NCI-H524 treated with DMSO at 0.1 percent for 48 hours (cell line): Measurements from ENCODE around the gene PAWR.
"Not testable (repeated sequence)": the region's sequence is repeated elsewhere in the genome, so short reads cannot be mapped to it uniquely, and the experiment has no call there.

Source experiments
- DNase-seq: peaks from one replicate; lab custom pipeline; 2025; lab: John Stamatoyannopoulos, UW

The PAWR gene

DNA sequence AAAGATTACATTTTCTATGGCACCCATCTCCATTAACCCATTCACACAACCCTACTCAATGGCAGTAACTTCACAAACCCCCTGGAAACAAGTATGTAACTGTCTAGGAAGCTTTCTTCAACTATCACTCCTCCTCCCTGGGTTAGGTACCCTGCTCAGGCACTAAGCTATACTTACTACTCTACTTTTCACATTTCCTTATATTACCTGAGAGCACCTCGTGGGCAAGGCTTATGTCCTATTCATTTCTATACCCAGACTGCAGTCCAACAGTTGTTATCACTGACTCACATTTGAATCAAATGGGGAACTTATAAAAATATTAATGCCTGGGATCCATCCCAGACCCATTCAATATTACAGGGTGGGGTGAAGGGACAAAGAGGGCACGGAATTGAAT lies 4.6 kb downstream of the PAWR start:
- DNase-seq: no peak

DNA sequence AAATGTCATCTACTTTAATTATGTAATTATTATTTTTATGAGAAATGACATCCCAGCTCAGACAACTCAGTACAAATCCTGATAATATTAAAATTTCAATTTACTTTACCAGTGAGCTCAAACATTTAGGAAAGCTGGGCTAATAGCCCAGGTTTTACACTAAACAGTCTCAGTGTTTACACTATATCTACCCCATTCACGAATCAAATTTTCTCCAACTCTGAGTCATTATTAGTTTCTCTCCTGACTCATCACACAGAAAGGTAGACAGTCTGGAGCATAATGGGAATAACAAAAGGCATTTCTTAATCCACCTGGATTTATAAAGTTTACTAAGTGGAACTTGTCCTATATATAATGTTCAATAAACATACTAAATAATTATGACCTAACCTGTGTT lies 5.7 kb downstream of the PAWR start:
- DNase-seq: no peak

DNA sequence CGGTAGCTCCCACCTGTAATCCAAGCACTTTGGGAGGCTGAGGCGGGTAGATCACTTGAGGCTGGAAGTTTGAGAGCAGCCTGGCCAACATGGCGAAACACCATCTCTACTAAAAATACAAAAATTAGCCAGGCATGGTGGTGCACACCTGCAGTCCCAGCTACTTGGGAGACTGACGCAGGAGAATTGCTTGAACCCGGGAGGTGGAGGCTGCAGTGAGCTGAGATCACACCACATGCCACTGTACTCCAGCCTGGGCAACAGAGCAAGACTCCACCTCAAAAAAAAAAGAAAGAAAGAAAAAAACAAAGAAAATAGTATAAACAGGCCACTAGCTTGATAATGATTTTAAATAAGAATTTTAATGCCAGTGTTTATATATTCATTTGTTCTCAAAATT lies 6.4 kb downstream of the PAWR start:
- not testable (repeated sequence) for DNase-seq

DNA sequence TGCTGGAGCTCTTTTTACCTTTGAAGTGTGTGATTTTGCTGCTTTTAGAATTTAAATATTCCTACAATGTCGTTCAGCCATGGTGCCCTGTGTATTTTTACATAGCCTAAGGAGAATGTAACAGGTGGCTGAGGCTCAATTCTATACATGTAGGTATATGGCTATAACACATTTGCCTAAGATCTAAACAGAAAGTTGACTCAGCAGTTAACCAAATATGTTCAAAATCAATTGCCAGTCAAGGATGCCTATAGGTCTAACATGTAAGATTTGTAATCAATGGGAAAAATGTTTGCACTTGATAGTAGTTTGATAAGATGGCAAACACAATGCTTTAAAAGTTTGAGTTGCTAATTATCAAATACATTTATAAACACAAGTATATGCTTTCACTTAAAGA lies 8.2 kb downstream of the PAWR start:
- DNase-seq: no peak

DNA sequence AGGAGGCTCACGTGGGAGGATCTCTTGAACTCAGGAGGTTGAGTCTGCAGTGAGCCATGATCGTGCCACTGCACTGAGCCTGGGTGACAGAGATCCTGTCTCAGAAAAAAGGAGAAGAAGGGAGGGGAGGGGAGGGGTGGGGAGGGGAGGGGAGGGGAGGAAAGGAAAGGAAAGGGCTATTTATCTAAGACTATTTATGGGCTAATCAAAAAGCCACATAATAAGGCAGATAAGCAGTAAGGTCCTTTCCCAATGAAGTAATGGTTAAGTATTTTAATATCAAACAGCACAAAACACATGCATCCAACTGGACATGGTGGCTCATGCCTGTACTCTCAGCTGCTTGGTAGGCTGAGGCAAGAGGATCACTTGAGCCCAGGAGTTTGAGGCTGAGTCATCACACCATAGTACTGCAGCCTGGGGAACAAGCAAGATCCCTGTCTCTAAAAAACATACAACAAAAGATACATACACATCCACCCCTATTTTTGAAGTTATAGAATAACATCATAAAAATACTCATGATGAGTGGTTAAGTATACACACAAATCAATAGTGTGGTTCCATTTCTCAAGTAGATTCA lies 9.7 kb downstream of the PAWR start:
- DNase-seq: no peak

DNA sequence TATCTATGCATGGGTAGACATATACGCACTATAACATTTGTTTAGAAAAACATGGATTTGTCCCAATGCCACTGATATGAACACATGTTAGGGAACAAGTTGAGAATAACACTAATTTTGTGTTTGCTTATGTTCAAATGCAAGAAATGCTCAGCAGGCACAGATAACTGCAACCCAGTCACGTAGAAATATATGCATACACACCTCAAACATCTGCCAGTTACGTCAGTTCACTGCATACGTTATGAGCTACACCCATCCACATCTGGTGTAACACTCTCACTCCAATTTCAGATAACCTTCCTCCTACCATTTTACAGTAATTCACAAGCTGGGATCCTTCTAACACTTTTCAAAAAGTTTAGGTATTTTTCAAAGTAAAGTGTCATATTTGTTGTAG lies 10.7 kb downstream of the PAWR start:
- no peak for DNase-seq

DNA sequence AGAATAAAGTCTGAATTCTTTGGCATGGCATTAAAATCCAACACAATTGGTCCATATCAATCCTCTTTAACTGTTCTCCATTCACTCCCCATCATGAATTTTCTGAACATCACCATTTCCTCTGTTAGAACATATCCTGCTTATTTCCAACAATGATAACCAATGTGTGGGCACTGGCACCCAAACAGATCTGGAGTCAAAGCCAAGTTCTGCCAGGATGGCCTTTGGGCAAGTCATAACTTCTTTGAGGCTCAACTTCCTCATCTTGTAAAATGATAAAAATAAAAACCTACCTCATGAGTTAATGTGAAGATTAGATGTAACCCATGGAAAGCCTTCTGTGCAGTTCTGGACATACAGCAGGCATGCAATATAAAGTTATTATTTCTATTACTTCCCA lies 12.5 kb downstream of the PAWR start:
- DNase-seq: no peak

DNA sequence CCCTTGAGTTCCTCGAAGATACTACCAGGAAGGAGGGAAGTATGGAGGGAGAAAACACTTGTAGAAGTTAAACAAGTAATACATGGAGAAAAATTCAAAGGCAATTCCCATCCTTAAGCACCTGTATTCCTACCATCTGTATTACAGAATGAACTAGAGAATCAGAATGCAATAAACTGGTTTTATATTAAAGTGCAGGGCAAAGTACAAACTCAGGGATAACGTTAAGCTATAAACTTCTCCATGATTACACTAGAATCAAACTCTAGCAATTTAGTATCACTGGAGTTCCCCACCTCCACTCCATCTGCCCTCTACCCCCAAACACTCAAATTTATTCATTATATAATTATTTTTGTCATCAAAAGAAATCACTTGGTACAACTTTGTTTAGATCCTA lies 13.1 kb downstream of the PAWR start:
- no peak for DNase-seq

DNA sequence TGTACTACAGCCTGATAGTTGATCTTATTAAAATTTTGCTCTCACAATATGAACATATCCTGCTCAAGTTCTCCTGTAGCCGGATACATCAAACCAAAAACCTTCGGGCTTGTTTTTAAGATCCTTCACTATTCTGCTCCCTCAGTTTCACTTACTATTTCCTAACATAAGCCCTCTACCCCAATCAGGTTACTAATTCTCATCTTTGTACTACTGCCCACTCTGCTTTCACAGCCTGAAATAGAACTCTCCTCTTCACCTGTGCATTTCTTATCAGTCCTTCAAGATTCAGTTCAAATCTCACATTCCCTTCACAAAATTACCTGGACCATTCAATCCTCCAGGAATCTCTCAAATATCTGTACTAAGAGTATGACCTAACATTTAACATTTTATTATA lies 14.2 kb downstream of the PAWR start:
- DNase-seq: no peak

DNA sequence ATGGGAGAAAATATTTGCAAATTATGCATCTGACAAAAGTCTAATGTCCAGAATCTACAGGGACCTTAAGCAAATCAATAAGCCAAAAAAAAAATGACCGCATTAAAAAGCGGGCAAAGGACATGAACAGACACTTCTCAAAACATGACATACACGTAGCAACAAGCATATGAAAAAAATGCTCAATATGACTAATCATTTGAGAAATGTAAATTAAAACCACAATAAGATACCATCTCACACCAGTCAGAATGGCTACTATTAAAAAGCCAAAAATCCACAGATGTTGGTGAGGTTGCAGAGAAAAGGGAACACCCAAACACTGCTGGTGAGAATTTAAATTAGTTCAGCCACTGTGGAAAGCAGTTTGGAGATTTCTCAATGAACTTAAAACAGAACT lies 16.1 kb downstream of the PAWR start:
- DNase-seq: no peak

DNA sequence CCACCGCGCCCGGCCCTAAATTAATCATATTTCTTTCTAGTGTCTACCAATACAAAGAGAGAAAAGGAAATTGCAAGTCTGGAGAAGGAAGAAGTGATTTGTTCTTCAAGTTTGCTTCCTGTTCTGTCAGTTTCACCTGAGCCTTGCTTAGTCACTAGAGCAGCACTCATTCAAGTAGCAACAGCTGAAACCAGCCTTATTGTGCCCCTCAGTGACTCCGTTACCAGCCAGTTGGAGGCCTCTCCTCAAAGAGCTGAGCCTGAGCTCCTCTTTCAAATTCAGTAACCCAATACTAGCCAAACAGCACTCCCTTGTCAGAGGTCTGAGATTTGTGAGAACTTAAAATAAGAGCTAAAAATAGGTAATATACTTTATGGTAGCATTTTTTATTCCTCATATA lies 17.4 kb downstream of the PAWR start:
- no peak for DNase-seq

DNA sequence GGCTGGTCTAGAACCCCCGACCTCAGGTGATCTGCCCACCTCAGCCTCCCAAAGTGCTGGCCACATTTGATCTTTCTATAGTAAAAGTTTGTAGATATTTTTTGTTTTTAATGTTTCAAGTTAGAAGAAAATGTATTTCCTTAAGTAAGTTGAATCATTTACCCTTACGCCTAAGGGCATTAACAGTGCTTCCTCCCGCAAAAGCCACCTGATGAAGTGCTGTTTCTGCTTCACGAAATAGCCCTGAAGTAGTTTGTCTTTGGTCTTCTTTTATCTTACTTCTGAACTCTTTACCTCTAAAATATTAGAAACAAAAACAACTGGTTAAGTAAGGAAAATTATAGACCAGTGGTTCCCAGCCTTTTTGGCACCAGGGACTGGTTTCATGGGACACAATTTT lies 22.7 kb downstream of the PAWR start:
- no peak for DNase-seq

DNA sequence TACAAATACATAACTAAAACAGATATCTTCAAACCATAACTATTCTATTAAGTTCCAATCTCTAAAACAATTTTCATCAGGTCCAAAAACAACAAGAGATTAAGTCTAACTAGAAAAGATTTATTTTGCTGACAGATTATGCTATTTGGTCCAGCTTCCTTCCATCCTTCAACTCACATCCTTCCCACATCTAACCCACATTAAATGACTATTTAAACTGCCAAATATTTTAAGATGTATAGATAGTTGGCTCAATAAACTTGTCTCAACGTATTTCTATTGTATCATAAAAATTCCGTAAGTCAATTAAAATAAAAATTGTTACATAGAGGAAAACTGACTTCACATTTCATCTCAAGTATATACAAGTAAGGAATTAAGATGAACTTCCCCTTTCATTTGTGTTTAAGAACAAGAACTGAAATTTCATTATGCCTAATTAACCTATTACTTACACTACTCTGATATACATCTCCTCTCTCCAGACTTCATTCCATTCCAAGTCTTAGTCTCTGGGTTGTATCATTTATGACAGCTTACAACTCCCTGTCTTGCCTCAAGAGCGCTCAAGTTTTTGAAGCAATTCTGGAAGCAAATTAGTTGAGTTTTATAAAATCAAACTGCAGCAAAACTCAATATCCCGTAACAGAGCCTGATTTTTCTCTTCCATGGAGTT lies 25.4 kb downstream of the PAWR start:
- DNase-seq: no peak

DNA sequence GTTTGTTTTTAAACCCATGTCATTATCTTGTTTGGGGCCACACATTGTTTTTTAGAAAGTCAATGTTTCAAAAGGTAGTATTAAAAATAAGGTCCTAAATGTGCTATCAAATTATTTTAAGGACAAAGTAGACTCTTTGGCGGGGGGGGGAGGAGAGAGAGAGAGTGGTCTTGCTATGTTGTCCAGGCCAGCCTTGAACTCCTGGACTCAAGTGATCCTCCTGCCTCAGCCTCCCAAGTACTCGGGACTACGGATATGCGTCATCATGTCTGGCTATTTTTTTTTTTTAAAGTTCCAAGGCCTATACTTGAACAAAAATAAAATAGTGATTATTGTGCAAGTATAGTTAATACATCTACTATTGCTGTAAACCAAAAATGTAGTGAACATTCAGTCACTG lies 26.2 kb downstream of the PAWR start:
- DNase-seq: no peak

DNA sequence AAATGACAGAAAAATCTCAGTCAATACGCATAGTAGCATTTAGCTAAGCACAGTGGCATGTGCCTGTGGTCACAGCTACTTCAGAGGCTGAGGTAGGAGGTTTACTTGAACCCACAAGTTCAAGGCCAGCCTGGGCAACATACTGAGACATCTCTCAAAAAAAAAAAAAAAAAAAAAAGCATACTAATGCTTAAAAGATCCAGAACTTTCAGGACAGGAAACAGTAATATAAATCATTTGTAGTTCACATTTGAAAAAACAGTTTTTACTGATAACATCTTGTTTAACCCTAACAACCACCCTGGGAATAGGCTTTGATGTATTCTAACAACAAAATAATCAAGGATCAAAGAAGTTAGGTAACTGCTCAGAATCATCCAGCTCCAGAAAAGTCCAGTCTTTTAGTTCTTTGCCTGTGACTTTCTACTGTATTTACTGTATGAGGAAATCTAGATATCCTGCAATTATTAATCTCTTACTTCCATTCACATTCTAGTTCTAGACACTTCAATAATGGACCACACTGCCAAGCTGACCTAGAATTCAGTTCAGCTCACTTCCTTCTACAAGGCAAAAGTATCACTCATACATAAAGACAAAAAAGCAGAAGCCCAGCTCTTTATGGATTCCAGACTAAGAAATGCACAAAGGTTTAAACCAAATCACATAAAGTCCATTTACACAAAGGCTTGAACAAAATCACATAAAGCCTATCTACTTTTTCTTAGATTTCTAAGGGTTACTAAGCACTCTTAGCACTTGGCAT lies 28.5 kb downstream of the PAWR start:
- DNase-seq: no peak

DNA sequence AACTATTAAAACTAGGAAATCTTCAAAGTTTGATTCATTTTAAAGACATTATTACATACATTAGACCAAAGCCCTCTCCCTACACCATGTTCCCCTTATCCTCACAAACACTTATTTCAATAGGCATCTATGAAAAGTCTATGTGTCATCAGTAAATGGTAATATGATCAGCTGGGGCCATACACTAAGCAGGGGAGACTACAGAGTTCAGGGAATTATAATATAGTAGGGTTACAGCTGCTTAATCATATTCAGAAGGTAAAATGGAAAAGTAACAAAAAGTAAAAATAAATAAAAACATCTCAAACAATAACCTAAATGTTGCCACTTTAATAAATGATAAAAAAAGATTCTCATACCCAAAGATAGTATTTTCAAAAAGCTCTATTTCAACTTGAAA lies 29.1 kb downstream of the PAWR start:
- DNase-seq: no peak

DNA sequence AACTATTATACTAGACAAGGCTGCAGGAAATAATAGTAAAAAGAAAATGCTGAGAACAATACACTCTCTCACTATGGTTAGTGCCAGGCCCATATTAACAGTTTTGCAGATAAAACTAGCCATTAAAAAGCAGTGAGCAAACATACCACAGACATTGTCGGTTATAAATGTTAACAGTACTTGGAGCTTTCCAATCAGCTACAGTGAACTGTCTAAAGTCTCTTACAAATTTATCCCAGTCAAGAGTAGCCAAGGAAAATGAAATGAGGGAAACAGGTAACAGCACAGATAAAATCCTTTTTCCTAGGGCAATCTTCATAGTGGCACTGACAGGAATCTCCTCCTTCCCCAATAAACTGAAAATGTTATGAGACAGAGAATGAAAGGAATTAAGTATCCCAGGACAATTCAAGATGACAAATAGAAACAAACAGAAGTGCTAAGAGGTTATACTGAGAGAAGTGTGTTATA lies 30.8 kb downstream of the PAWR start:
- no peak for DNase-seq

DNA sequence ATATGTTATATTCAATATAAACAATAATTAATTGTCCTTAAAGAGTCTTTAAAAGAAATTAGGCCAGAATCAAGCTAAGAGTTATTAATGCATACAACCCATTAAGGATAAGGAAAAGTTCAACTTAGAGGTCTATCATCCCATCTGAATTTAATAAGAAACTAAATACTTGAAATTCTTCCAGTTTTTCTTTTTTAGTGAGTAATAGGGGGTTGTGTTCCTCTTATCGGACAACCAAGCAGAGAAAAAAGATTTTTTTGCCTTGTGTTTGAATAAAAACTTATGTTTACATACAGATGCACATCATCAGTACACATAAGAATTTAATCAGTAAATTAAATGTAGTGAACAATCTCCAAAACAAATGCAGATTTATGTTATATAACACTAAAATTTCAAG lies 32.5 kb downstream of the PAWR start:
- no peak for DNase-seq

DNA sequence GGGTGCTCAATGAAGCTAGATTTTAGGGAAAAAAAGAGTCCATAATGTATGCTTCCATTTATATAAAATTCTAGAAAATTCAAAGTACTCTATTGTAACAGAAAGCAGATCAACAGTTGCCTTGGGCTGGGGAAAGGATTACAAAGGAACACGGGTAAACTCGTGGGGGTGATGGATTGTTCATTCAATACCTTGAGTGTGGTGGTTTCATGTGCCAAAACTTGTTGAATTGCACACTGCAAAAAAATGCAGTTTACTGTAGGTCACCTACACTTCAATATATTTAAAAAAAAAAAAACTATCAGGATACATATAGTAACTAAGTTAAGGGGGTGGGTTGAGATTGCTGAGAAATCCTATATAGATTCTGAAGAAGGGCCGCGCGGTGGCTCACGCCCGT lies 33.6 kb downstream of the PAWR start:
- no peak for DNase-seq

DNA sequence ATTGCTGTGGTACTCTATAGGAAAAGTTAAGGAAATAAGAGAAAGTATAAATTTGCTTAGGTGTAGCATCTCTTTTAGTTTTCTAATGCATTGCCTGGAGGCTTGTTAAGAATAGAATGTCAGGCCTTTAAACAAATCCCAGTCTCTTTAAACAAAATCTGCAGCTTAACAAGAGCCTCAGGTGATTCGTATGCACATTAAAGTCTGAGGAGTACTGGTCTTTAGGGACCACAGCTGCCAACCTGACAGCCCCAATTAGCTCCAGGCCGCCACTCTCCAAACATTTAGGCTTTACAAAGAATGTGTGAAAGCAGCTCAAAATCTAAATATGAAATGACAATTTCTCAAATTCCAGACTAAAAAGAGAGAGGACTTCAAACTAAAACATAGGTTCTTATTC lies 35.7 kb downstream of the PAWR start:
- no peak for DNase-seq

DNA sequence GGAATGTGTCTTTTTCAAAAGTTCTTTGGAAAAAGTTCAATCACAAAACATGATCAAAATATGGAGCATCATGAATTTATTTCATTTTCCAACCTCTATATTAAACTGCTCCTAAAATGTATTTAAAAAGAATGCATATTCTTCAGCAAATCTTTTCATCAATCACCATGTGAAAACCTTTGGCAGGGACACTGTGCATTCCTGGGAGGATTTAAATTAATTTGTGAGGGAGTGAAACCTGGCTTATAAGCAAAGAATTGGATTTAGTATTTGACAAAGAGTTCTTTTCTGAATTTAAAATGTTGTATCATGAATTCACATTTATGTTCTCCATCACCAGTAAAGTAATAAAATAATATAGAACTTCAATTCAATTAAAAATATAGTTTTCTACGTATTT lies 38.2 kb downstream of the PAWR start:
- no peak for DNase-seq

DNA sequence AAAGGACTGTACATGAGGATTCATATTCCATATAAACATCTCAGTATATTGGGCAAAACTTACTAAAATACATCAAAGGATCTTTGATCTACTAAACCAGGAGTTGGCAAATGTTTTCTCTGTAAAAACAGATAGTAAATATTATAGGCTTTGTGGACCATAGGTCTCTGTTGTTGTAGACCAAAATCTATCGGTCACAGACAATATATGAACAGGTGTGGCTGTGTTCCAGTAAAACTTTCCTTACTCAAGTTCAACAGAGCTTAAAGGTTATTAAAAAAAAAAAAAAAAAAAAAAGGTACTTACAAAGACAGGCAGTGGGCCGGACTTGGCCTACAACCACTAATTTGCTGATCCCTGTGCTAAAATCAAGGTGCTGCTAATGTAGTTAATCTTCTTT lies 40.3 kb downstream of the PAWR start:
- DNase-seq: no peak

DNA sequence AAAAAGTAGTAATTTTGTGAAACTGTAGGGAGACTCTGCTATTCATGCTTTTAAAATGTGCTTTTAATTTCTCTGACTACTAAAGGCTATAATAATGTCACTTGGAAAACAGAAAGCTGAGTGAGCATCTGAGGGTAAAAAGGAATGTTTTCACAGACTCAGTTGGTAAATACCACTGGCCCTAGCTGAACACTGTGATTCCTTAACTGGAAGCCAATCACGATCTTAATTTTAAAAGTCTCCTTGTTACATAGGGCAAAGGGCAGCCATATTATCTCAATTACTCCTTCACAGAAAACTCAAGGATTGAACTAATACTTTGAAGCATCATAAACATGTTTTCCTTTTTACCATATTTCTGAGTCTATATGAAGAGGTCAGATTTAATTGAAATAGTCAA lies 41.9 kb downstream of the PAWR start:
- no peak for DNase-seq

DNA sequence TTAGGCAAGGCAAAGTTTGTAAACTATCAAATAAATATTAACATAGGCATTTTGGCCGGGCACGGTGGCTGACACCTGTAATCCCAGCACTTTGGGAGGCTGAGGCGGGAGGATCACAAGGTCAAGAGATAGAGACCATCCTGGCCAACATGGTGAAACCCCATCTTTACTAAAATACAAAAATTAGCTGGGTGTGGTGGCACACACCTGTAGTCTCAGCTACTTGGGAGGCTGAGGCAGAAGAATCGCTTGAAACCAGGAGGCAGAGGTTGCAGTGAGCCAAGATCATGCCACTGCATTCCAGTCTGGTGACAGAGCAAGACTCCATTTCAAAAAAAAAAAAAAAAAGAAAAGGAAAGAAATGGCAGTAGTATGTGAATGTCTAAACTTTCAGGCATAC lies 43.9 kb downstream of the PAWR start:
- not testable (repeated sequence) for DNase-seq
